Gastroesophageal sphincter (tissue), 4 donors: ENCODE measurements around the gene N4BP2. TPM values are rescaled to one million over a fixed set of nuclear protein-coding genes. Genes with fewer than 3 reads are reported as not detected.
A peak's percentile ranks its signal among the peaks of the same experiment; 100 is the strongest.

Source experiments
- ATAC-seq: fragments of 150-250 bp; one replicate; pipeline ENCODE4 v1.9.1; 2016; ENCODE audit warnings: mild to moderate bottlenecking, moderate library complexity
- H3K27ac ChIP-seq, 4 donors: fragments of 200-600 bp; sonication (generic) in 3 of 4; 1 replicate in 3 of 4; 2 replicates in 1 of 4; pipeline ENCODE4 v1.5.1; 2016 to 2019
- H3K27me3 ChIP-seq: fragments of 200-600 bp; sonication (generic); one replicate; pipeline ENCODE4 v1.5.1; 2019
- H3K36me3 ChIP-seq, 2 donors: fragments of 200-600 bp; sonication (generic); one replicate each; pipeline ENCODE4 v1.5.1; 2019; ENCODE audit warnings: control low read depth in 1 of 2
- H3K4me1 ChIP-seq, 3 donors: fragments of 200-600 bp; sonication (generic); 1 replicate in 2 of 3; 2 replicates in 1 of 3; pipeline ENCODE4 v1.5.1; 2016 to 2019; ENCODE audit warnings: control low read depth in 2 of 3
- H3K4me3 ChIP-seq, 2 donors: fragments of 200-600 bp; sonication (generic); one replicate each; pipeline ENCODE4 v1.5.1; 2019; ENCODE audit warnings: mild to moderate bottlenecking in 1 of 2, moderate library complexity in 1 of 2
- H3K9me3 ChIP-seq, 3 donors: fragments of 200-600 bp; sonication (generic); one replicate each; pipeline ENCODE4 v1.5.1; 2017 to 2019; ENCODE audit warnings: control low read depth in 2 of 3
- EP300 ChIP-seq: sonication (generic); formaldehyde crosslinking; IDR thresholded peaks from one replicate; pipeline ENCODE4 v1.6.1; 2017; ENCODE audit warnings: antibody characterized with exemption, mild to moderate bottlenecking
- POLR2A ChIP-seq, 2 donors: fragments of 450-650 bp; IDR thresholded peaks; one replicate each; pipeline ENCODE4 v1.6.1; 2017; ENCODE audit warnings: antibody characterized with exemption in 2 of 2, mild to moderate bottlenecking in 2 of 2, moderate library complexity in 1 of 2
- POLR2AphosphoS5 ChIP-seq: sonication (generic); formaldehyde crosslinking; IDR thresholded peaks from one replicate; pipeline ENCODE4 v1.6.1; 2017; ENCODE audit warnings: antibody characterized with exemption
- WGBS, 2 donors: methylation state at CpG; one replicate each; pipeline ENCODE4 v1.1.5; 2018; ENCODE audit warnings: low coverage in 1 of 2; 5-methylcytosine and 5-hydroxymethylcytosine counted together
- total RNA-seq, 4 donors: library from RNA; depleted of rRNA; stranded (reverse); fragments of >200 nt; gene quantifications; one replicate each; pipeline ENCODE4 v1.1.0, GENCODE V29; 2016
- TF ChIP-seq, protein P1 (sequence below), 4 experiments: fragments of 200-600 bp in 2 of 4; fragments of 450-650 bp in 2 of 4; sonication (generic) in 1 of 4; IDR thresholded peaks; one replicate each; pipeline ENCODE4 v1.5.1; 2017 to 2019; ENCODE audit warnings: antibody characterized with exemption in 4 of 4, mild to moderate bottlenecking in 2 of 4, moderate library complexity in 2 of 4

N4BP2 gene
- total RNA-seq, 4 donors from 2014 or later: 5.3 to 14.5 (median 7.3) TPM

DNA sequence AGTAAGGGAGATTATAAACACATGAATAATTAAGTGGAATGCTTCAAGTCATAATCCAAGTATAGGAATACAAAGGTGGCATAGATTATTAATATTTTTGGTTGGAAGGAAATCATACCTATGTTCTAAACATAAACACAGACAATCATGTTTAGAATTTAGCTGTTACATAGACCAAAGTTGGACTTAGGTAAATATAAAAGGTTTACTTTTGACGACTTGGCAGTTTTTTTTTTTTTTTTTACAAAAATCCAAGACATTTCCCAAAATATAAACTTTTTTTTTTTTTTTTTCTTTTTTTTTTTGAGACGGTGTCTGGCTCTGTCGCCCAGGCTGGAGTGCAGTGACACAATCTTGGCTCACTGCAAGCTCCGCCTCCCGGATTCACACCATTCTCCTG, 3.5 kb upstream of the N4BP2 start:
- no peaks in the 10 kb centered on the region for H3K9me3 ChIP-seq
- no peak overlapping the region for H3K27ac ChIP-seq
- no peak overlapping the region for H3K4me3 ChIP-seq
- no peaks in the 10 kb centered on the region for H3K36me3 ChIP-seq
- 68 to 72% methylated on average over 3 of the region's 5 CpGs for WGBS, 2 donors
- H3K4me1 ChIP-seq: peaks cover 0 to 25% (median 0%) of the 10 kb centered on the region in 3 donors
- no peak for ATAC-seq
- TF ChIP-seq POLR2AphosphoS5 (no peak), POLR2A (IDR thresholded peaks at IDR 0.05) (no peak), EP300 (no peak)
- TF ChIP-seq, protein P1, sequence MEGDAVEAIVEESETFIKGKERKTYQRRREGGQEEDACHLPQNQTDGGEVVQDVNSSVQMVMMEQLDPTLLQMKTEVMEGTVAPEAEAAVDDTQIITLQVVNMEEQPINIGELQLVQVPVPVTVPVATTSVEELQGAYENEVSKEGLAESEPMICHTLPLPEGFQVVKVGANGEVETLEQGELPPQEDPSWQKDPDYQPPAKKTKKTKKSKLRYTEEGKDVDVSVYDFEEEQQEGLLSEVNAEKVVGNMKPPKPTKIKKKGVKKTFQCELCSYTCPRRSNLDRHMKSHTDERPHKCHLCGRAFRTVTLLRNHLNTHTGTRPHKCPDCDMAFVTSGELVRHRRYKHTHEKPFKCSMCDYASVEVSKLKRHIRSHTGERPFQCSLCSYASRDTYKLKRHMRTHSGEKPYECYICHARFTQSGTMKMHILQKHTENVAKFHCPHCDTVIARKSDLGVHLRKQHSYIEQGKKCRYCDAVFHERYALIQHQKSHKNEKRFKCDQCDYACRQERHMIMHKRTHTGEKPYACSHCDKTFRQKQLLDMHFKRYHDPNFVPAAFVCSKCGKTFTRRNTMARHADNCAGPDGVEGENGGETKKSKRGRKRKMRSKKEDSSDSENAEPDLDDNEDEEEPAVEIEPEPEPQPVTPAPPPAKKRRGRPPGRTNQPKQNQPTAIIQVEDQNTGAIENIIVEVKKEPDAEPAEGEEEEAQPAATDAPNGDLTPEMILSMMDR (IDR thresholded peaks at IDR 0.05): no peak
- no peaks in the 10 kb centered on the region for H3K27me3 ChIP-seq

DNA sequence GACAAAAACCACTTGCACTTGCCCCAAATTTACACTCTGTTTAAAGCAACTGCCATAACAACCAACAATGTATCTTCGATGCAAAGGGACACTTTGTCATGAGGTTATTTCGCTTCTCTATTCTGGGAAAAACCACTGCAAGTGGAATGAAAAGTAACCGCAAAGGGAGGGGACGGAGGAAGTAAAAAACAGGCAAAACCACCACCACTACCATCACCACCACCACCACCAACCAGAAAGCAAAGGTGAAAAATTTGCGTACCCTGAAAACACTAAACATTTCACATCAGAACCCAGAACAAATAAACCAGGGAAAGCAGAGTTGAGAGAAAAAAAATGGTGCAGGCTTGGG, 1.2 kb upstream of the N4BP2 start:
- H3K9me3 ChIP-seq: no peaks in the 10 kb centered on the region
- H3K4me3 ChIP-seq: peak overlapping the region; percentile 93 to 98
- H3K4me1 ChIP-seq: peaks cover 0 to 33% (median 0%) of the 10 kb centered on the region in 3 donors
- TF ChIP-seq, protein P1 (IDR thresholded peaks at IDR 0.05): peak in 1 of 4 experiments; percentile 4
- TF ChIP-seq EP300: no peak
- H3K27ac ChIP-seq: peak overlapping the region; percentile 99 to 100 (median 100)
- no peaks in the 10 kb centered on the region for H3K36me3 ChIP-seq
- WGBS, 2 donors: 0 to 9% methylated on average over 5 of the region's 5 CpGs
- no peaks in the 10 kb centered on the region for H3K27me3 ChIP-seq
- no peak for ATAC-seq

DNA sequence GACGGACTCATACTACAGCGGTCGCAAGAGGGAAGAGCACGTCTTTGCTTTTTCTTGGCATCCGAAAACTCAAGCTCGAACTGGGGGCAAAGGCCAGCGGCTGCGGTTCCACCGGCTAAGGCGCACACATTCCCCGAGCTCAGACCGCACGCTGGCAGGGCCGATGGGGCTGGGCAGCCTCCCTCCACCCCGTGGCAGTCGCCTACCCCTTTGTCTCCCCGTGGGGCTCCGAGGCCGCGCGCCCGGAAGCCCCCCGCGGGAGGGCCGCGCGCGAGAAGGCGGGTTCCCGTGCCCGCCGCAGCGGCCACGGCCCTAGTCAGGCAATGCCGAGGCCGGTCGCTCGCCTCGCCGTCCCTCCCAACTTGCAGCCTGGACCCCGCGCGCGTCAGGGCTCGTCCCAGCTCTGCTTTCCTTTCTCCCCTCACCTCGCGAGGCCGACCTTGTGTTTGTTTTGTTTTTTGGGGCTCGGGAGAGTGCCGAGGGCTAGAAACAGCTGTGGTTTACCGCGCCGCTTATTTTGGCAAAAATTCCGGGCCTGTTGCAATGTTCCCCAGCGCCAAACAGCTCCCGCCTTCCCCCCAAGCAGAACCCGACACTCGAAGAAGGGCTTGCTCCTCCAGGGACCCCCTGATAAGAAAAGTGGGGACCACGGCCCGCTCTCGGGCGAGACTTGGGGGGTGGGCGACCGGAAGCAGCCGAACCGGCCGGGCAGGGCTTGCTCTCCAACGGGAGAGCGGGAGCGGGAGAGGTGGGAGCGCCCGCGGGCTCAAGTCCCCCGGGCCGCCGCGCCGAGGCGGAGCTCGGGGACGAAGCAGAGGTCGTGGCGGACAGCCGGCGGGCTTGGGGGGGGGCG, 561 bp upstream of the N4BP2 start:
- 0 to 2% methylated on average over 2 to 11 of the region's 86 CpGs for WGBS, 2 donors
- H3K27ac ChIP-seq: peak overlapping the region; percentile 99 to 100 (median 100)
- H3K36me3 ChIP-seq: no peaks in the 10 kb centered on the region
- no peaks in the 10 kb centered on the region for H3K27me3 ChIP-seq
- no peaks in the 10 kb centered on the region for H3K9me3 ChIP-seq
- peaks cover 0 to 33% (median 0%) of the 10 kb centered on the region in 3 donors for H3K4me1 ChIP-seq
- ATAC-seq: peak; percentile 35
- TF ChIP-seq POLR2AphosphoS5 (peak; percentile 23), EP300 (no peak), POLR2A (IDR thresholded peaks at IDR 0.05) (peak; percentile 36 to 88)
- TF ChIP-seq, protein P1 (IDR thresholded peaks at IDR 0.05): peak in 1 of 4 experiments; percentile 19
- H3K4me3 ChIP-seq: peak overlapping the region; percentile 93 to 98

DNA sequence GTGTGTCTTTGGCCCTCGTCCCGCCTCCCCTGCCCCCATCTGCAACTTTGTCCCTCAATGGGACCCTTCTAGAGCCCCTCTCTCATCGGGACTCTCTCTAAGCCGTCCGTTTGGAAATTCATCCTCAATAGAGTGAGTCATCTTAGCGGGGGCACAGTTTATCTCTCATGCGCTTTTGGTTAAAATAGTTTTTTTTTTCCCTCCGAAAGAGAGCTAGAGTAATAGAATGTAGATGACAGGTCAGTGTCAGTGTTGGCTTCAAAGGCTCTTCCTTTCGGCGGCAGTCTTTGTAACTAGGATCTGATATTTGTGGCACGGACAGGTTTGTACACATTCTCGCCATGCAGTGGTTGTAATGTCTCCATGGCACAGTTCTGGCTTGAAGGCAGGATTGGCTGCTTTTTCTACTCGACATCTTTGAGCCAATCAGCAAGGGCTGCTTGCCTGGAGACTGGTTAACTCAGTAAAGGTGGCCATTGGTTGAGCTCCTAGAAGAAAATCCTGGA, 989 bp downstream of the N4BP2 start:
- peak; percentile 82 for ATAC-seq
- Histone ChIP-seq H3K27ac (peak overlapping the region; percentile 99 to 100 (median 100)), H3K4me3 (peak overlapping the region; percentile 93 to 98), H3K4me1 (peaks cover 0 to 33% (median 0%) of the 10 kb centered on the region in 3 donors), H3K27me3 (no peaks in the 10 kb centered on the region), H3K9me3 (no peaks in the 10 kb centered on the region), H3K36me3 (no peaks in the 10 kb centered on the region)
- TF ChIP-seq POLR2A (IDR thresholded peaks at IDR 0.05) (no peak), EP300 (no peak), POLR2AphosphoS5 (peak; percentile 39)
- TF ChIP-seq, protein P1 (IDR thresholded peaks at IDR 0.05): no peak
- WGBS, 2 donors: 0% methylated on average over 8 to 9 of the region's 13 CpGs

DNA sequence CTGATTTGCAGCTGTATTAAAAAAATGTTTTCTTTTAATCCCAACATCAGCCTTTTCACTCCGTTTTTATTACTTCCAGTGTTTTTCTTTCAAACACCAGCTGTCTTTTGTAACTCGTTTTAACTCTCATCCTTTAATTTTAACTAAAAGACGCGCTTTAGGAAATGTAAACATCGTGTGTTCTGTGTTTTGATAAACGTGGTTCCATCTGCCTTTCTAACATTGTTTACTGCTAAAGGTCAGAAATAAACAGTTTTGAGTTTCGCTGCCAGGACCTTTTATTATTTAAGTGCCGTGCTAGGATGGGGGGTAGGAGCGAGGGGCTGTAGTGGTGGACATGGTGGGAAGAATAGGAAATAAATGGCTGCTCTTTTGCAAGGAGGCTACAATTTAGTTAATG, 1.5 kb downstream of the N4BP2 start:
- no peaks in the 10 kb centered on the region for H3K36me3 ChIP-seq
- H3K4me1 ChIP-seq: peaks cover 0 to 33% (median 0%) of the 10 kb centered on the region in 3 donors
- peak overlapping the region; percentile 93 to 98 for H3K4me3 ChIP-seq
- peak overlapping the region; percentile 99 to 100 (median 100) for H3K27ac ChIP-seq
- TF ChIP-seq EP300: no peak
- TF ChIP-seq POLR2AphosphoS5: no peak
- TF ChIP-seq, protein P1 (IDR thresholded peaks at IDR 0.05): no peak
- TF ChIP-seq POLR2A (IDR thresholded peaks at IDR 0.05): no peak
- ATAC-seq: no peak
- H3K9me3 ChIP-seq: no peaks in the 10 kb centered on the region
- WGBS, 2 donors: 0 to 2% methylated on average over 9 of the region's 9 CpGs
- no peaks in the 10 kb centered on the region for H3K27me3 ChIP-seq
